ENCODE data around the gene KCNQ2.

The KCNQ2 gene

GRCh38 chr20:63441136-63442099, 31.0 kb downstream of the KCNQ2 start:
- Histone ChIP-seq H3K4me1 (ENCODE audit: control insufficient read depth, insufficient read depth, low read length, poor library complexity, severe bottlenecking) (no peaks in the 10 kb centered on the region), H3K36me3 (ENCODE audit: control insufficient read depth, insufficient read depth, low read length) (no peaks in the 10 kb centered on the region), H3K27ac (ENCODE audit: low read depth, low read length, severe bottlenecking) (no peak overlapping the region), H3K4me3 (ENCODE audit: extremely low read depth, insufficient read depth, low read length, poor library complexity, severe bottlenecking) (no peak overlapping the region), H3K9me3 (ENCODE audit: control insufficient read depth, low read length) (no peaks in the 10 kb centered on the region)
- WGBS, 2 experiments (ENCODE audit: insufficient coverage in 2 of 2) = 83 to 87% methylated on average over 14 to 17 of the region's 22 CpGs

DNA sequence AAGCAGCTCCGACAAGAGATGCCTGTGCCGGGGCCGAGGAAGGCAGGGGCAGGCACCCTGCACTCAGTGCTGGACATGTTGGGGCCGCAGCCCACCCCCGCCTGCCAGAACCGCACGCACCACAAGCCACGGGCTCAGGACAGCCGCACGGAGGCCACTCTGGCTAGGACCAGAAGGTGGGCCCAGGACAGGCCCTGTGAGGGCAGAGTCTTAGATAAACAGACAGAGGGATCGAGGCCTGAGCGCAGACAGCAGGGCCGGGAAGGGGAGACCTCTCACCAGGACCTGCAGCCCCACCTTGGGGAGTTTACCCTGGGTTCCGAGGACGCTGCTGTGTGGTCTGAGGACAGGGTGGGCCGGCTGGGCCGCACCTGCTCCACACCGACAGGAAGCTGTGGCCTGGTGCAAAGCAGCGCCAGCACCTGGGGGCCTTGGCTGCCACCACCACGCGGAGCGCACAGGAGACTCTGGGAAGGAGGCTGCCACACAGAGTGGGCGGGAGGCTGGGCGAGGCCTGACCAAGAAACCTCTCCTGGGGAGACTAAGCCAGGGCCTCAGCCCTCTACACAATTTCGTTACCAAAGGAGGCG, 32.0 kb downstream of the KCNQ2 start:
- no peak overlapping the region for H3K4me3 ChIP-seq (ENCODE audit: extremely low read depth, insufficient read depth, low read length, poor library complexity, severe bottlenecking)

GRCh38 chr20:63439866-63440265, 32.6 kb downstream of the KCNQ2 start:
- 92 to 97% methylated on average over 14 of the region's 15 CpGs for WGBS, 2 experiments (ENCODE audit: insufficient coverage in 2 of 2)

More for the DNA sequence above, 32.0 kb downstream of the KCNQ2 start:
- H3K27ac ChIP-seq (ENCODE audit: low read depth, low read length, severe bottlenecking) = no peak overlapping the region
- H3K4me1 ChIP-seq (ENCODE audit: control insufficient read depth, insufficient read depth, low read length, poor library complexity, severe bottlenecking) = no peaks in the 10 kb centered on the region
- 95% methylated on average over 22 to 24 of the region's 26 CpGs for WGBS, 2 experiments (ENCODE audit: insufficient coverage in 2 of 2)
- no peaks in the 10 kb centered on the region for H3K36me3 ChIP-seq (ENCODE audit: control insufficient read depth, insufficient read depth, low read length)
- no peaks in the 10 kb centered on the region for H3K9me3 ChIP-seq (ENCODE audit: control insufficient read depth, low read length)

DNA sequence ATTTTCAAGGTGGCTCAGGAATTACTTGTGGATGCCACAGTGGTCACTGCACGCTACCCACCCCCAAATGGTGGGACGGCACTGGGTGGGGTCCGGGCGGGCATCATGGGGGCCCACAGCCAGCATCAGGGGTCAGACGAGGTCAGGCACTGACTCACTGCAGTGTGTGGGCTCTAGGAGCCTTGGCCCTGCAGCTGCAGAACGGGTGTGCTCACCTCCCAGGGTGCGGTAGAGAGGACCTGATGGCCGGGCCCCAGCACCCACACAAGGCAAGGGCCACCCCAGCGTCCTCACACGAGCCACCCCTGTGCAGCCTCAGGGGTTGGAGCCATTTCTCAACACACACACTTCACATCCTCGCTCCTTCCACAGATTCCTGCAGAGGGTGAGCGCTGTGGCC, 34.3 kb downstream of the KCNQ2 start:
- WGBS, 2 experiments (ENCODE audit: insufficient coverage in 2 of 2) = 81 to 83% methylated on average over 9 to 10 of the region's 12 CpGs
- Histone ChIP-seq H3K4me1 (ENCODE audit: control insufficient read depth, insufficient read depth, low read length, poor library complexity, severe bottlenecking) (no peaks in the 10 kb centered on the region), H3K27ac (ENCODE audit: low read depth, low read length, severe bottlenecking) (no peak overlapping the region), H3K4me3 (ENCODE audit: extremely low read depth, insufficient read depth, low read length, poor library complexity, severe bottlenecking) (no peak overlapping the region), H3K36me3 (ENCODE audit: control insufficient read depth, insufficient read depth, low read length) (no peaks in the 10 kb centered on the region), H3K9me3 (ENCODE audit: control insufficient read depth, low read length) (no peaks in the 10 kb centered on the region)

More at GRCh38 chr20:63439866-63440265, 32.6 kb downstream of the KCNQ2 start:
- no peak overlapping the region for H3K4me3 ChIP-seq (ENCODE audit: extremely low read depth, insufficient read depth, low read length, poor library complexity, severe bottlenecking)
- no peaks in the 10 kb centered on the region for H3K36me3 ChIP-seq (ENCODE audit: control insufficient read depth, insufficient read depth, low read length)
- no peaks in the 10 kb centered on the region for H3K4me1 ChIP-seq (ENCODE audit: control insufficient read depth, insufficient read depth, low read length, poor library complexity, severe bottlenecking)
- no peaks in the 10 kb centered on the region for H3K9me3 ChIP-seq (ENCODE audit: control insufficient read depth, low read length)
- no peak overlapping the region for H3K27ac ChIP-seq (ENCODE audit: low read depth, low read length, severe bottlenecking)

- Histone ChIP-seq H3K4me3 (ENCODE audit: extremely low read depth, insufficient read depth, low read length, poor library complexity, severe bottlenecking) (no peak overlapping the region), H3K9me3 (ENCODE audit: control insufficient read depth, low read length) (no peaks in the 10 kb centered on the region), H3K27ac (ENCODE audit: low read depth, low read length, severe bottlenecking) (no peak overlapping the region), H3K36me3 (ENCODE audit: control insufficient read depth, insufficient read depth, low read length) (no peaks in the 10 kb centered on the region), H3K4me1 (ENCODE audit: control insufficient read depth, insufficient read depth, low read length, poor library complexity, severe bottlenecking) (no peaks in the 10 kb centered on the region)
- 78 to 97% methylated on average over 2 to 7 of the region's 9 CpGs for WGBS, 2 experiments (ENCODE audit: insufficient coverage in 2 of 2)
These were observed 36.9 kb downstream of the KCNQ2 start for GRCh38 chr20:63435552-63435951.

DNA sequence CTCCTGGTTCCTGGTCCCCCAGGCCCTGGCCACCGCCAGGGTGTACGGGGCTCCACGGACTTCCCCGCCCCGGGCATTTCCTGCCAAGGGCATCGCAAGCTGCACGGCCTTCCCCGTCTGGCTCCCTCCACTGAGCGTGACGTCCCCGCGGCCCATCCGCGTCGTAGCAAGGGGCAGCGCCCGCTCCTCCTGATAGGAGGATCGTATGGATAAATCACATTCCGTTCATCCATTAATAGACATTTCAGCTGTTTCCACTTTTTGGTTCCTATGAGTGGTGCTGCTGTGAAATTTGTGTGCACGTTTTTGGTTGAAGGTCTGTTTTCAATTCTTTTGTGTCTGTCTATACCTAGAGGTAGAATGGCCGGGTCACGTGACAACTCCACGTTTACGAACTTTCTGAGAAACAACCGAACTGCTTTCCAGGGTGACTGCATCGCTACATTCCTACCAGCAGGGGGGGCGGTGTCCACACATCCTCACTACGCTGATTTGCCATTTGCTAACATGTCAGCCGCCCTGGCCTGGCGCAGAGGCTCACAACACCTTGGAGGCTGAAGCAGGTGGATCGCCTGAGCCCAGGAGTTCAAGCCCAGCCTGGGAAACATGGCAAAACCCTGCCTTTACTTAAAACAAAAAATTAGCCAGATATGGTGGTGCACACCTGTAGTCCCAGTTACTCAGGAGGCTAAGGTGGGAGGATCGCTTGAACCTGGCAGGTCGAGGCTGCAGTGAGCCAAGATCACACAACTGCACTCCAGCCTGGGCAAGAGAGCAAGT, 37.7 kb downstream of the KCNQ2 start:
- Histone ChIP-seq H3K36me3 (ENCODE audit: control insufficient read depth, insufficient read depth, low read length) (no peaks in the 10 kb centered on the region), H3K4me1 (ENCODE audit: control insufficient read depth, insufficient read depth, low read length, poor library complexity, severe bottlenecking) (no peaks in the 10 kb centered on the region), H3K4me3 (ENCODE audit: extremely low read depth, insufficient read depth, low read length, poor library complexity, severe bottlenecking) (no peak overlapping the region), H3K27ac (ENCODE audit: low read depth, low read length, severe bottlenecking) (no peak overlapping the region), H3K9me3 (ENCODE audit: control insufficient read depth, low read length) (no peaks in the 10 kb centered on the region)
- 59 to 66% methylated on average over 29 of the region's 33 CpGs for WGBS, 2 experiments (ENCODE audit: insufficient coverage in 2 of 2)

DNA sequence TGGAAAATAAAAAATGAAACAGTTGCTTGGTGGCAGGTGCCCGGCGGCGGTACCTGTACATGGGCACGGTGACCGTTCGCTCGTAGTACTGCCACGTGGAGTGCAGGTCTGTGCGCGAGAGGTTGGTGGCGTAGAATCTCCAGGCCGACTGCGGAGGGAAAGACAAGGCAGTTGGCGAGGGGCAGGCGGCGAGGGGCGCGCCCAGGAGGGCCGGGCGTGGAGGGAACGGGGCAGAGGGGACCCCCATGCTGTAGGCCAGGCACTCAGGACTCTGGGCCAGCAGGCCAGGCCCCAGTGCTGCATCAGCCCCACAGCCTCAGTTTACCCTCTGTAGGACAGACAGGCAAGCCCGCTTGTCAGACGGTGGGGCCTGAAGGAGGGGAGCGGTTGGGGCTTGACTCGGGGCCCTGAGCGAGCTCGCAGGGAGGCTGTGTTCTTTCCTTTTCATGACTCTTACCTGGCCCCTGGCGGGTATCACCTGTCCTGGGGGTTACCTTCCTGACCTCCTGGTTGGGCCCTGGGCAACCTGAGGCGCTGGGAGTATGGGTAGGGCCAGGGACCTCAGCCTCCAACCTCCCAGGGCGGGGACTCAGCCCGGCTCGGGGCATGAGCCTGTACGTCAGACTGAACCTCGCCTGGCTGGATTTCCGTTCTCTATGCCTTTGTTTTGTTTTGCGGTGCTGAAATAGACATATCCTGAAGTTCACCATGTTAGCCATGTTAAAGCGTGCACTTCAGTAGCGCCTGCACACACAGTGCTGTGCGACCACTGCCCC, 38.5 kb downstream of the KCNQ2 start:
- WGBS, 2 experiments (ENCODE audit: insufficient coverage in 2 of 2) = 93 to 95% methylated on average over 39 of the region's 39 CpGs
- H3K27ac ChIP-seq (ENCODE audit: low read depth, low read length, severe bottlenecking) = no peak overlapping the region
- no peaks in the 10 kb centered on the region for H3K4me1 ChIP-seq (ENCODE audit: control insufficient read depth, insufficient read depth, low read length, poor library complexity, severe bottlenecking)
- H3K36me3 ChIP-seq (ENCODE audit: control insufficient read depth, insufficient read depth, low read length) = no peaks in the 10 kb centered on the region
- H3K9me3 ChIP-seq (ENCODE audit: control insufficient read depth, low read length) = no peaks in the 10 kb centered on the region
- no peak overlapping the region for H3K4me3 ChIP-seq (ENCODE audit: extremely low read depth, insufficient read depth, low read length, poor library complexity, severe bottlenecking)

GRCh38 chr20:63433351-63433750, 39.1 kb downstream of the KCNQ2 start:
- H3K27ac ChIP-seq (ENCODE audit: low read depth, low read length, severe bottlenecking) = no peak overlapping the region
- H3K4me1 ChIP-seq (ENCODE audit: control insufficient read depth, insufficient read depth, low read length, poor library complexity, severe bottlenecking) = no peaks in the 10 kb centered on the region
- 85 to 90% methylated on average over 13 to 15 of the region's 18 CpGs for whole genome bisulfite sequencing, 2 experiments (ENCODE audit: insufficient coverage in 2 of 2)
- no peak overlapping the region for H3K4me3 ChIP-seq (ENCODE audit: extremely low read depth, insufficient read depth, low read length, poor library complexity, severe bottlenecking)
- H3K9me3 ChIP-seq (ENCODE audit: control insufficient read depth, low read length) = no peaks in the 10 kb centered on the region
- H3K36me3 ChIP-seq (ENCODE audit: control insufficient read depth, insufficient read depth, low read length) = no peaks in the 10 kb centered on the region

- H3K9me3 ChIP-seq (ENCODE audit: control insufficient read depth, low read length) = no peaks in the 10 kb centered on the region
- no peak overlapping the region for H3K4me3 ChIP-seq (ENCODE audit: extremely low read depth, insufficient read depth, low read length, poor library complexity, severe bottlenecking)
- WGBS, 2 experiments (ENCODE audit: insufficient coverage in 2 of 2) = 84 to 87% methylated on average over 11 to 16 of the region's 16 CpGs
- no peak overlapping the region for H3K27ac ChIP-seq (ENCODE audit: low read depth, low read length, severe bottlenecking)
- no peaks in the 10 kb centered on the region for H3K4me1 ChIP-seq (ENCODE audit: control insufficient read depth, insufficient read depth, low read length, poor library complexity, severe bottlenecking)
- H3K36me3 ChIP-seq (ENCODE audit: control insufficient read depth, insufficient read depth, low read length) = no peaks in the 10 kb centered on the region
These were observed 39.7 kb downstream of the KCNQ2 start for GRCh38 chr20:63432577-63433325.

Measured in mesodermal cell (in vitro differentiated cells).